ENCODE results near the gene RAP1B.

DNA sequence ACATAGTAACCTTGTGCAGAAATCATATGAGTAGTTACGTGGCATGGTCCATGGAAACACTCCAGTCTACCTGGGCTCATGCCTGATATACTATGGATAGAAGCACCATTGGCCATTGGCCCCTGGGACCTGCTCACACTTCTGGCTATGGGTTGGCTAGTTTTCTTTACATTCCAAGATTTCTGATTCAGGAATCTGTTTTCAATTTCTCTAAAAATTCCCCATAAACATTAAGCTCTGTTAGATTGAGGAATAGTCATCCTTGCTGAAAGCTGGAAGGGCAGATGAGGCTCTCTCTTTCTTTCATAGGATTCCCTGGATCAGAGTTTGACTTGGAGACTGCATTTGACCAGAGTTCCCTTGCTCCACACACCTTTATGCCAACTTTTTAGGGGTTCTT lies 37.3 kb upstream of the RAP1B start:
- TF ChIP-seq POLR2A (IDR thresholded peaks at IDR 0.05; ENCODE audit: low read length) (no peak), GATA1 (IDR thresholded peaks at IDR 0.05; ENCODE audit: low read depth, low read length) (no peak)

All from erythroblast (primary cell).